A549 (cell line): ENCODE results near the gene MAP4K4.
A peak's percentile ranks its signal among the peaks of the same experiment; 100 is the strongest.

ENCODE experiments used
- CHD4 ChIP-seq: fragments of 200-600 bp; sonication (generic); IDR thresholded peaks from 2 replicates; pipeline ENCODE4 v1.6.1; 2016; ENCODE audit warnings: antibody characterized with exemption, mild to moderate bottlenecking, borderline replicate concordance
- EP300 ChIP-seq, 2 experiments: fragments of >200 bp; sonication (Bioruptor Twin); formaldehyde crosslinking; IDR thresholded peaks; 2 replicates in 1 of 2; 3 replicates in 1 of 2; pipeline ENCODE4 v1.6.1; 2016 to 2017
- HEYL ChIP-seq: fragments of 250-450 bp; sonication (Bioruptor Pico); IDR thresholded peaks from 2 replicates; pipeline ENCODE4 v1.8.0; 2021; ENCODE audit warnings: mild to moderate bottlenecking, moderate library complexity
- HOXA7 ChIP-seq: fragments of 250-450 bp; sonication (Bioruptor Pico); IDR thresholded peaks from 2 replicates; pipeline ENCODE4 v1.5.0; 2020; ENCODE audit warnings: mild to moderate bottlenecking, moderate library complexity
- MAFK ChIP-seq: fragments of 450-650 bp; IDR thresholded peaks from 2 replicates; pipeline ENCODE4 v1.6.1; 2014; ENCODE audit not compliant: partially characterized antibody
- POLR2A ChIP-seq: IDR thresholded peaks from 2 replicates; pipeline ENCODE4 v1.6.1; 2012; ENCODE audit warnings: mild to moderate bottlenecking, low read length
- POLR2AphosphoS2 ChIP-seq: conservative IDR thresholded peaks from 2 replicates; pipeline ENCODE4 v1.6.1; 2012; ENCODE audit warnings: low read length, improper control_type of control experiment, inconsistent platforms
- ZNF302 ChIP-seq: fragments of 250-450 bp; sonication (Bioruptor Pico); IDR thresholded peaks from 2 replicates; pipeline ENCODE4 v1.9.0; 2021; ENCODE audit warnings: inconsistent platforms, mild to moderate bottlenecking, moderate library complexity
- TF ChIP-seq, protein P1 (sequence below): fragments of >200 bp; sonication (Bioruptor Twin); formaldehyde crosslinking; IDR thresholded peaks from 3 replicates; pipeline ENCODE4 v1.5.1; 2016
- TF ChIP-seq, protein P2 (sequence below): IDR thresholded peaks from 2 replicates; pipeline ENCODE4 v1.6.1; 2012
- TF ChIP-seq, protein P3 (sequence below): fragments of 450-650 bp; IDR thresholded peaks from 2 replicates; pipeline ENCODE4 v1.6.1; 2014; ENCODE audit warnings: antibody characterized with exemption

DNA sequence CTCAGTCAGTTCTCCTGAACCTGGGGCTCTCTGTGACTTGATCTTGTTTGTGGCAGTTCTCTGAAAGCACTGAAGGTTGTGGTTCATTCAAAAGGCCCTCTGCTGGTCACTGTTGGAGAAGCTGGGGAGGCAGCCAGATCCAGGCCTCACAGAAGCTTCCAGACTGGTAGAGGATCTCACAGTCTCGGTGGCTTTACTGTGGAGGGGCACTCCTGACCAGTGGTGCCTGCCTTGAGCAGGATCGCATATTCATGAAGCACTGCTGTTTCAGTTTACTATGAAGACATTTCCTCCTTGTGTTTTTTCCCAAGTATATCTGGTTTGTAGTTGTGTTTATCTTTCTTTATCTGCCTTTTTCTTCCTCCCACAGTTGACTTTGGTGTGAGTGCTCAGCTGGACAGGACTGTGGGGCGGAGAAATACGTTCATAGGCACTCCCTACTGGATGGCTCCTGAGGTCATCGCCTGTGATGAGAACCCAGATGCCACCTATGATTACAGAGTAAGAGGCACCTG lies 133.9 kb downstream of the MAP4K4 start:
- TF ChIP-seq CHD4 = no peak
- TF ChIP-seq, protein P1, sequence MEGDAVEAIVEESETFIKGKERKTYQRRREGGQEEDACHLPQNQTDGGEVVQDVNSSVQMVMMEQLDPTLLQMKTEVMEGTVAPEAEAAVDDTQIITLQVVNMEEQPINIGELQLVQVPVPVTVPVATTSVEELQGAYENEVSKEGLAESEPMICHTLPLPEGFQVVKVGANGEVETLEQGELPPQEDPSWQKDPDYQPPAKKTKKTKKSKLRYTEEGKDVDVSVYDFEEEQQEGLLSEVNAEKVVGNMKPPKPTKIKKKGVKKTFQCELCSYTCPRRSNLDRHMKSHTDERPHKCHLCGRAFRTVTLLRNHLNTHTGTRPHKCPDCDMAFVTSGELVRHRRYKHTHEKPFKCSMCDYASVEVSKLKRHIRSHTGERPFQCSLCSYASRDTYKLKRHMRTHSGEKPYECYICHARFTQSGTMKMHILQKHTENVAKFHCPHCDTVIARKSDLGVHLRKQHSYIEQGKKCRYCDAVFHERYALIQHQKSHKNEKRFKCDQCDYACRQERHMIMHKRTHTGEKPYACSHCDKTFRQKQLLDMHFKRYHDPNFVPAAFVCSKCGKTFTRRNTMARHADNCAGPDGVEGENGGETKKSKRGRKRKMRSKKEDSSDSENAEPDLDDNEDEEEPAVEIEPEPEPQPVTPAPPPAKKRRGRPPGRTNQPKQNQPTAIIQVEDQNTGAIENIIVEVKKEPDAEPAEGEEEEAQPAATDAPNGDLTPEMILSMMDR = peak; percentile 84
- no peak for TF ChIP-seq POLR2A
- no peak for TF ChIP-seq MAFK
- TF ChIP-seq, protein P2, sequence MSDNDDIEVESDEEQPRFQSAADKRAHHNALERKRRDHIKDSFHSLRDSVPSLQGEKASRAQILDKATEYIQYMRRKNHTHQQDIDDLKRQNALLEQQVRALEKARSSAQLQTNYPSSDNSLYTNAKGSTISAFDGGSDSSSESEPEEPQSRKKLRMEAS = 0 out of 2 replicates have a peak, but pooled peaks have one; percentile 18
- TF ChIP-seq, protein P3, sequence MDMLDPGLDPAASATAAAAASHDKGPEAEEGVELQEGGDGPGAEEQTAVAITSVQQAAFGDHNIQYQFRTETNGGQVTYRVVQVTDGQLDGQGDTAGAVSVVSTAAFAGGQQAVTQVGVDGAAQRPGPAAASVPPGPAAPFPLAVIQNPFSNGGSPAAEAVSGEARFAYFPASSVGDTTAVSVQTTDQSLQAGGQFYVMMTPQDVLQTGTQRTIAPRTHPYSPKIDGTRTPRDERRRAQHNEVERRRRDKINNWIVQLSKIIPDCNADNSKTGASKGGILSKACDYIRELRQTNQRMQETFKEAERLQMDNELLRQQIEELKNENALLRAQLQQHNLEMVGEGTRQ = no peak
- no peak for TF ChIP-seq EP300 (IDR thresholded peaks at IDR 0.05)
- TF ChIP-seq POLR2AphosphoS2 = no peak
- no peak for TF ChIP-seq HOXA7 (CRISPR knock-in tag)
- TF ChIP-seq ZNF302 (CRISPR knock-in tag) = no peak
- no peak for TF ChIP-seq HEYL
